SJCRH30 (cell line): ENCODE results near the gene IFIT1B. TPM values are rescaled to one million over a fixed set of nuclear protein-coding genes. Genes with fewer than 3 reads are reported as not detected.
"Not testable (repeated sequence)": the region's sequence is repeated elsewhere in the genome, so short reads cannot be mapped to it uniquely, and the experiment has no call there.

Experiments
- DNase-seq, 2 experiments: peaks; one replicate each; pipeline ENCODE4 v3.0.0-alpha.2; 2015 to 2020
- H3K27ac ChIP-seq: fragments of 250-450 bp; sonication (Bioruptor Pico); 2 replicates; pipeline ENCODE4 v1.5.1; 2020; ENCODE audit warnings: mild to moderate bottlenecking, moderate library complexity
- H3K27me3 ChIP-seq: fragments of 250-450 bp; sonication (Bioruptor Pico); 2 replicates; pipeline ENCODE4 v1.5.1; 2020; ENCODE audit warnings: mild to moderate bottlenecking, moderate library complexity
- H3K36me3 ChIP-seq: fragments of 250-450 bp; sonication (Bioruptor Pico); 2 replicates; pipeline ENCODE4 v1.5.1; 2020; ENCODE audit warnings: mild to moderate bottlenecking, moderate library complexity
- H3K4me1 ChIP-seq: fragments of 250-450 bp; sonication (Bioruptor Pico); 2 replicates; pipeline ENCODE4 v1.5.1; 2020; ENCODE audit warnings: mild to moderate bottlenecking, moderate library complexity
- H3K4me3 ChIP-seq: fragments of 250-450 bp; sonication (Bioruptor Pico); 2 replicates; pipeline ENCODE4 v1.5.1; 2020; ENCODE audit warnings: mild to moderate bottlenecking, moderate library complexity
- H3K9me3 ChIP-seq: fragments of 250-450 bp; sonication (Bioruptor Pico); replicated peaks from 2 replicates; pipeline ENCODE4 v1.5.1; 2020; ENCODE audit warnings: mild to moderate bottlenecking, moderate library complexity
- total RNA-seq: library from RNA; depleted of rRNA; stranded (reverse); fragments of >200 nt; shearing (Covaris generic); gene quantifications from 2 replicates; pipeline ENCODE4 v1.2.3, GENCODE V29; 2014

IFIT1B gene
- total RNA-seq, 1 experiment from 2014 or later = not detected

- H3K27me3 ChIP-seq = no peaks in the 10 kb centered on the region
- no peaks in the 10 kb centered on the region for H3K36me3 ChIP-seq
- H3K4me1 ChIP-seq = no peaks in the 10 kb centered on the region
- H3K27ac ChIP-seq = no peak overlapping the region
- no peak overlapping the region for H3K4me3 ChIP-seq
- no peaks in the 10 kb centered on the region for H3K9me3 ChIP-seq
- no peak for DNase-seq
Measured at GRCh38 chr10:89343089-89343767, 34.6 kb upstream of the IFIT1B start.

DNA sequence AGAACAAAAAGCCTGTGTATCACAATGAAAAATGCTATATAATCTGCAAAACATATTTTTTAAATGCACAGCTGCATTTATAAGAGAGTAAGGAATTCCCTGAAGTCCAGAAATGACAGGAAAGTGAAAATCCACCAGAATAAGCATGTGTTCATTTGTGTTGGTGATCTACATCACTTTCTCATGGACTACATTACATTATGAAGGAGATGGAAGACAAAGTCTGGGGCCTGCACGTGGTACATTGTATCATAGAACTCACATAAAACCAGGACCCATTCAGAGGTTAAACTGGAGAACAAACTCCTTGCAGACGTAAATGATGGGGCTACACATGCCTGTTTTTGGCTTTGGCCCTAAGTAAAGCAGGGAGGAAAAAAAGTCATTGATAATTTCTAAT lies 33.7 kb upstream of the IFIT1B start:
- Histone ChIP-seq H3K9me3 (no peaks in the 10 kb centered on the region), H3K36me3 (no peaks in the 10 kb centered on the region), H3K4me1 (no peaks in the 10 kb centered on the region), H3K27me3 (no peaks in the 10 kb centered on the region), H3K4me3 (no peak overlapping the region), H3K27ac (no peak overlapping the region)
- DNase-seq = no peak

- no peaks in the 10 kb centered on the region for H3K9me3 ChIP-seq
- H3K36me3 ChIP-seq = no peaks in the 10 kb centered on the region
- no peaks in the 10 kb centered on the region for H3K4me1 ChIP-seq
- H3K4me3 ChIP-seq = no peak overlapping the region
- no peak overlapping the region for H3K27ac ChIP-seq
- no peaks in the 10 kb centered on the region for H3K27me3 ChIP-seq
- no peak for DNase-seq
Measured at GRCh38 chr10:89345367-89346000, 32.4 kb upstream of the IFIT1B start.

DNA sequence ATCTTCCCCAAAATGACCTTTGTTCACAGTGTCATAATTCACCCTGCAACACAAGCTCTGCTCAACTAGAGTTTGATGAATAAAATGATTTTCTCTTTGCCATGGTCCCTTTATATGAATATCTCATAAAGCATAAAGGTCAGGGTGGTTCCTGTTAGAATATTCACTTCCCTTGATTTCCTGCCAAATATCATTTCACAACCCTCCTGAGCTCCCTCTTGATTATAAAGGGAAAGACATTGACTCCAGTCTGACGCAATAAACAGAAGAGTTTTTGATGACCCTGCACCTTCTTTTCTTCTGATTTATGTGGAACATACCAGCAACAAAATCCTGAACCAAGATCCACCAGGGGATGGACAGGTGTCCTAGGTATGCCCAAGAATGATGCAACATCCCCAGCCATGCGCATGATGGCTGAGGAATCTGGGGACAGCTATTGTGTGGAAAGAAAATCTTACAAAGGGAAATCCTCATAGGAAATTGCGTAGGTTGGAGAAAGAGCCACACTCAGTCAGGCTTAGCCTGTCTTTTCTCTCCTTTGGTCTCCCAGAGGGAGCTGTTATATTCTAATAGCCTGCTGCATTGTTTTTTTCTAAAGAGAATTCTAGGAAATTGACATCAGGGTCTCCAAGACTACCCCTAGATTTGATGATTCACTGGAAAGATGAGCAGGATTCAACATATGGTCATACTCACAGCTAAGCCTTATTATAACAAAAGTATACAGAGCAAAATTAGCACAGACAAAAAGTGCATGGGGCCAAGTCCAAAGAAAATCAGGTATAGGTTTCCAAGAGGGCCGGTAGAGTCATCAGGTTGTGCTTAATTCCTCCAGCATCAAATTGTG lies 31.2 kb upstream of the IFIT1B start:
- H3K36me3 ChIP-seq = no peaks in the 10 kb centered on the region
- no peaks in the 10 kb centered on the region for H3K27me3 ChIP-seq
- no peak overlapping the region for H3K27ac ChIP-seq
- no peak for DNase-seq
- H3K4me3 ChIP-seq = no peak overlapping the region
- H3K4me1 ChIP-seq = no peaks in the 10 kb centered on the region
- H3K9me3 ChIP-seq = no peaks in the 10 kb centered on the region

GRCh38 chr10:89347701-89348457 lies 30.0 kb upstream of the IFIT1B start:
- Histone ChIP-seq H3K27me3 (no peaks in the 10 kb centered on the region), H3K4me1 (no peaks in the 10 kb centered on the region), H3K9me3 (no peaks in the 10 kb centered on the region), H3K36me3 (no peaks in the 10 kb centered on the region), H3K4me3 (no peak overlapping the region), H3K27ac (no peak overlapping the region)
- no peak for DNase-seq

DNA sequence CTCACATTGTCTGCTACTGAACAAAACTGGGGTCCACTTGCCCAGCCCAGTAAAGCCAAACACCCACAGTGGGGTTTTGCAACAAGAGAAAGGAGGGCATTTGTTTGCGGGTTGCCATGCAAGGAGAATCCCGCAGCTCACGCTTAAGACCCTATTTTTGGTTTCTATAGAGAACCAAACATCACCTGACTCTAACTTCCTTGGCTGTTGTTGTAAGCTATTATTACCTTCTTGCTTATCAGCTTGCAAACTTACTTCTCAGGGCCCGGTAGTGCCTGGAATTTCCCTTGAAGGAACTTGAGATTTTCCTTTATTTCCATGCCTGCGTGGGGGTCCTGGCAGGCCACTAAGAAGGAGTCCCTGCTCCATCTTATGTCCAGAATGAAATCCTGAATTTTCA lies 29.4 kb upstream of the IFIT1B start:
- no peaks in the 10 kb centered on the region for H3K36me3 ChIP-seq
- H3K9me3 ChIP-seq = no peaks in the 10 kb centered on the region
- DNase-seq = no peak
- H3K4me3 ChIP-seq = no peak overlapping the region
- no peaks in the 10 kb centered on the region for H3K4me1 ChIP-seq
- H3K27ac ChIP-seq = no peak overlapping the region
- H3K27me3 ChIP-seq = no peaks in the 10 kb centered on the region

GRCh38 chr10:89348975-89349374 lies 28.9 kb upstream of the IFIT1B start:
- H3K4me3 ChIP-seq = no peak overlapping the region
- no peaks in the 10 kb centered on the region for H3K4me1 ChIP-seq
- H3K27ac ChIP-seq = no peak overlapping the region
- H3K27me3 ChIP-seq = no peaks in the 10 kb centered on the region
- no peaks in the 10 kb centered on the region for H3K36me3 ChIP-seq
- DNase-seq = no peak
- H3K9me3 ChIP-seq = no peaks in the 10 kb centered on the region

DNA sequence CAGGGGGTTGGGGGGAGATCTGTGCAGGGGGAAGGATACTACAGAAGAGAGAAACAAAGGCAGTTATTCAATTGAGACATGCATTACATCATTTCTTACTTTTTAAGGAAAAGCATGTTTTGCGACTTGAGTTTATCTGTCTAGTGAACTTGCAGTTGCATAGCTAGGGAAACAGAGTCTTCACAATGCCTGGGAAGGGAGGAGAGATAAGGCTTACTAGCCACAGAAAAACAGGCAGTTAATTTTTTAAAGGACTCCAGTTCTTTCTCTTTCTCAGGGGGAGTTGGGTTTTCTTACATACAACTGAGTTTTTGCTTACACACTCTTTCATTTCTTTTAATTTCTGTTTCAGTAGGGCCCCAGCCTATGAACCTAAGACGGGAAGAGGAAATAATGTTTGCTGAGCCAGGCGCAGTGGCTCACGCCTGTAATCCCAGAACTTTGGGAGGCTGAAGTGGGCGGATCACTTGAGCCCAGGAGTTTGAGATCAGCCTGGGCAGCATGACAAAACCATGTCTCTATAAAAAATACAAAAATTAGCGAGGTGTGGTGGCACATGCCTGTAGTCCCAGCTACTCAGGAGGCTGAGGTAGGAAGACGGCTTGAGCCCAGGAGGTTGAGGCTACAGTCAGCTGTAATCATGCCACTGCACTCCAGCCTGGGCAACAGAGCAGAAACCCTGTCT lies 27.1 kb upstream of the IFIT1B start:
- H3K4me3 ChIP-seq, H3K4me1 ChIP-seq, H3K9me3 ChIP-seq, DNase-seq, H3K27ac ChIP-seq, H3K27me3 ChIP-seq, H3K36me3 ChIP-seq: not testable (repeated sequence)

- DNase-seq = no peak
- Histone ChIP-seq H3K4me1 (no peaks in the 10 kb centered on the region), H3K4me3 (peak overlapping the region; percentile 36), H3K36me3 (no peaks in the 10 kb centered on the region), H3K9me3 (no peaks in the 10 kb centered on the region), H3K27ac (peak overlapping the region; percentile 46), H3K27me3 (no peaks in the 10 kb centered on the region)
Measured at GRCh38 chr10:89351412-89351779, 26.5 kb upstream of the IFIT1B start.

DNA sequence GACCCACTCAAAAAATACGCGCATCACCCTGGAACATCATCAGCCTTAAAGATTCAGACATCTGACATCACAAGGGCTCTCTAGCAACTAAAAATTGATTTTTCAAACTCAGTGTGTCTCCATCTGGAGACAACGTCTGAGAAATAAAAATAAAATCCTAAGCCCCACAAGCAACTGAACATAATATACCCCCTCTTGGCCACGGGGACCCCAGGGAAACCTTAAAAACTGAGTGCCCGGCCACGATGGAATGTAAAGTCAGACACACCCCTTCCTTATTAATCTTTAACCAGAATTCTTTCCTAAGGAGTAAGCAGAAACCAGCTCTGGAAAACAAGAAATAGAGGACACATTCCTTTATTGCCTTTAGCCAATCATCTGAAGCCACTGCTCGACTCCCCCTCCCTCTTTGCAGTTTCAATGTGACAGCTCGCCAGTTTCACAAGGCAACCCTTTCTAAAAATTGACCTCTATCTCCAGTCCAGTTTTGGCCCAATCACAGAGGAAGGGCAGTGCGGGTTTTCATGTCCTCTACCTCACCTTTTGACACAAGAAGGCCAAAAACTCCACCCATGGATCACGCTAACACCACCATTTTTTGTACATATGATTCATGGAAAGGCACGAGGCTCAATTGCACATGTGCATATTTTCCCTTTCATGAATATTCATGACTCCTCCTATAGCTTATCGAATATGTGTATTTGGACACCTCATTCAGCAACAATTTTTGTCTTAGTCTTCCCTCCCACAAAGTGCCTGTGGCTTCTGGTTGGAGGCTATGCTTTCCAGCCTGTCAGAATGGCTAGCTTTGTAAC lies 25.9 kb upstream of the IFIT1B start:
- no peaks in the 10 kb centered on the region for H3K36me3 ChIP-seq
- DNase-seq = peak in 1 of 2 experiments; percentile 15
- H3K4me1 ChIP-seq = no peaks in the 10 kb centered on the region
- no peaks in the 10 kb centered on the region for H3K27me3 ChIP-seq
- peak overlapping the region; percentile 36 for H3K4me3 ChIP-seq
- H3K9me3 ChIP-seq = no peaks in the 10 kb centered on the region
- H3K27ac ChIP-seq = peak overlapping the region; percentile 46

GRCh38 chr10:89352802-89353201 lies 25.1 kb upstream of the IFIT1B start:
- Histone ChIP-seq H3K27ac (peak overlapping the region; percentile 5; the same call in 1 of the 2 replicates), H3K4me3 (no peak overlapping the region), H3K9me3 (no peaks in the 10 kb centered on the region), H3K27me3 (no peaks in the 10 kb centered on the region), H3K4me1 (no peaks in the 10 kb centered on the region), H3K36me3 (no peaks in the 10 kb centered on the region)
- DNase-seq = no peak

GRCh38 chr10:89355394-89355931 lies 22.4 kb upstream of the IFIT1B start:
- Histone ChIP-seq H3K4me1 (no peaks in the 10 kb centered on the region), H3K27me3 (no peaks in the 10 kb centered on the region), H3K36me3 (no peaks in the 10 kb centered on the region), H3K27ac (no peak overlapping the region), H3K4me3 (no peak overlapping the region), H3K9me3 (no peaks in the 10 kb centered on the region)
- DNase-seq = no peak

GRCh38 chr10:89357096-89357495 lies 20.8 kb upstream of the IFIT1B start:
- H3K4me3 ChIP-seq = no peak overlapping the region
- DNase-seq = no peak
- no peaks in the 10 kb centered on the region for H3K27me3 ChIP-seq
- H3K36me3 ChIP-seq = no peaks in the 10 kb centered on the region
- H3K27ac ChIP-seq = no peak overlapping the region
- no peaks in the 10 kb centered on the region for H3K4me1 ChIP-seq
- H3K9me3 ChIP-seq = no peaks in the 10 kb centered on the region
